ENCODE data around the gene CNPY3.

The CNPY3 gene

DNA sequence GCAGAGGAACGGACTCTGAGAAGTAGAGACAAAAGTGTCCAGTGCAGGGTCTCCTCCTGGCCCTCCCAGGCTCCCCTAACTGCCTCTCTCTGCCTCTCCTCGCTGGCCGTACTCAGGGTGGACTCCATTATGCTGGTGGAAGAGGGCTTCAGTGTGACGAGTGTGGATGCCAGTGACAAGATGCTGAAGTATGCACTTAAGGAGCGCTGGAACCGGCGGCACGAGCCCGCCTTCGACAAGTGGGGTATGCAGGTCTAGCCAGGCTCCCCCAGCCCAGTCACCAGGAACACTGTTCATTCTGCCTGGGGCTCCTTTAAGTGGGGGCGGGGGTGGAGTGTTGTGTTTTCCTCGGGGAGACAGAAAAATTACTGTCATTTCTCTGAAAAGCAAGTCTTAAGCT lies 32.8 kb downstream of the CNPY3 start:
- no peak for DNase-seq

DNA sequence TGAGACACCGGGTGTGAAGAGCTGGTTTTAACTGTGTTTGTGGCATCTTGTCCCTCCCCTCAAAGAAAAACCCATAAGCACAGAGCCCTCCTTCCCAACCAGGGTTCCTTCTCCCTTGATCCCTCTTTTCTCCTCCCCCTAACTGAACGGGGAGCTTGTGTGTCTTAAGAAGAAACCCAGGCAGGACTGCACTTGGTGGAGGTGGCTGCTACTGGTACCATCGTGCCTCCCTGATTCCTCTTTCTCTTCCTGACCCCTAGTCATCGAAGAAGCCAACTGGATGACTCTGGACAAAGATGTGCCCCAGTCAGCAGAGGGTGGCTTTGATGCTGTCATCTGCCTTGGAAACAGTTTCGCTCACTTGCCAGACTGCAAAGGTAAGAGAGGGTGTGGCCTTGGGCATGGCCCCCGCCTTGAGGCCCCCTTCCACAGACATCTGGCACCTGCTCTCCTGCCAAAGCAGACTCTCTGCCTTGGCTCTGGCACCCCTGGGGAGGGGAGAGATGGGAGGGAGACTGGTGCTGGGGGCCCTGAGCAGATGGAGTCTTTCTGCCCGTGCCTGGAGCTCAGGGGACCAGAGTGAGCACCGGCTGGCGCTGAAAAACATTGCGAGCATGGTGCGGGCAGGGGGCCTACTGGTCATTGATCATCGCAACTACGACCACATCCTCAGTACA lies 33.4 kb downstream of the CNPY3 start:
- no peak for DNase-seq

DNA sequence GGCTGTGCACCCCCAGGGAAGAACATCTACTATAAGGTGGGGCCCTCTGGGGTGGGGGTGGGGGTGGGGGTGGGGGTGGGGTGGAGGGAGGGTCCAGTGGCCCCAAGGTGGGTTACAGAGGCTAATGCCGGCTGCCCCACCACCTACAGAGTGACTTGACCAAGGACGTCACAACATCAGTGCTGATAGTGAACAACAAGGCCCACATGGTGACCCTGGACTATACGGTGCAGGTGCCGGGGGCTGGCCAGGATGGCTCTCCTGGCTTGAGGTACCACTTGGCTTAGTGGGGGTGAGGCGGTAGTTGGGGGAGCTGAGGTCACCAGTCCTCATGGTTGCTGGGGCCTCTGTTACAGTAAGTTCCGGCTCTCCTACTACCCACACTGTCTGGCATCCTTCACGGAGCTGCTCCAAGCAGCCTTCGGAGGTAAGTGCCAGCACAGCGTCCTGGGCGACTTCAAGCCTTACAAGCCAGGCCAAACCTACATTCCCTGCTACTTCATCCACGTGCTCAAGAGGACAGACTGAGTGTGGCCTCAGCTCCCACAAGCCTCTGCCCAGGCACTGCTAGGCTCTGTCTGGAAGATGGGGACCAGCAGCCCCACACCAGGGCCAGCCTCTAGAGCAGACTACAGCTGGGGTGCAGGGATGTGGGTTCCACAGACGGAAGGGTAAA lies 34.0 kb downstream of the CNPY3 start:
- DNase-seq = no peak

DNA sequence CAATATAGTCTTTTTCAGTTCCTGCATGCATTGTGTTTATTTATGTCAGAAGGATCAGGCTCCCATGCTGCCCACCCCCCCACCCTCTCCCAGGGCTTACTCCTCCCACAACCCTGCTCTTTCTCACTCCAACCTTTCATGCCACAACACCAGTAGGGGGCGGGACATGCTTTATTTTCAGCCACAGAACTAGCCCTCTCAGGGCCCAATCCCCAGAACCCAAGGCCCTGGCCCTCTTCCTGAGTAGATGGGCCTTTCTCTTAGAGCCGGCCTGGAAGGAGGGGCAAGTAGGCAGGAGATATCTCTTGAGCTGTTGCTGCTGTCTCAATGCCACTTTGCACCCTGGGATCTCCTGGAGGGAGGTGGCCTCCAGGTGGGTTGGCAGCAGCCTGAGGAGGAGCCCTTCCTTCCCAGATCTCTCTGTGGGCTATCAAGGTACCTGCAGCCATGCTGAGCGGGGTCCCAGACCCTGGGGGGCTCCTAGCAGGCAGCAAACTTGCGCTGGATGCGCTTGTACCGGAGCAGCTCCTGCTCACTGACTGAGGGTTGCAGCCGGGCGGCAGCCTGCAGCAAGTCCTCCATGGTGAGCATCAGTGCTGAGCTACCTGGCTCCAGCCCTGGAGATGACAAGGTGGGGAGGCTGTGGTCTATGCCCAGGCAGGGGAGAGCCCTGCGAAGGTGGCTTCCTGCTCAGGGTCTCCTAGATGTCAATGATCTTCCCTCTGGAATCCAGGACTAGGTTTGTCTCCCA lies 34.8 kb downstream of the CNPY3 start:
- no peak for DNase-seq

DNA sequence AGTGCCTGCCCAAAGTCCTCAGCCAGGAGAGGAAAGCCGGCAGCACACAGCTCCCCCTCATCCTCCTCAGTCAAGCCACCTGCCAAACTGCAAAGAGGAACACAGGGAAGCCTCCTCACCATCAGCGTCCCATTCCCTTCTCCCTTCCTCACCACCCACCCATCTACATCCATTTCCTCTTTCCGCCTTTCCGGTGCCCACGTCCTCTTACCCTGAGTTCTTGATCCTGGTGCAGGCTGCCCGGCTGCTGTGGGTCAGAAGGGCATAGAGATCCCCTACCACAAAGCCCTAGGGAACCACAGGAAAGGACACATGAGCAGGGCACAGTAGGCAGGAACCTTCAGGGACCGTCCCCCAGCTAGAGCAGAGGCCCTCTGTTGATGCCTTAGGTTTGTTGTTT lies 37.3 kb downstream of the CNPY3 start:
- DNase-seq = no peak

DNA sequence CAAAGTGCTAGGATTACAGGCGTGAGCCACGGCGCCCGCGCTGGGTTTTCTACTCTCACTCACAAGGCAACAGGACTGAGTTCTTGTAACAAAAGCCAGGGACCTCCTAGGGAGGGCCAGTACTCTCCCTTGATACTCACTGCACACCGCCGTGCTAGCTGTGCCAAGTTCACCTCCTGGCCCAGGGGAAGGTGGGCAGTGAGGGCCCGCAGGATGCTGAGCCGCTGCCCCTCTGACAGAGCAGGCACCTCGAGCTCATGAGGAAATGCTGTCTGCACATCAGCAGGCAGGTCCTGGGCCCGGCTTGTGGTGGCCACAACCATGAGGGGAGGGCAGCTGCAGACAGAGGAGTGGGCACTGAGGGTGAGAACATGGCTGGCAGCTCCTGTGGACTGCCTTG lies 37.9 kb downstream of the CNPY3 start:
- no peak for DNase-seq

DNA sequence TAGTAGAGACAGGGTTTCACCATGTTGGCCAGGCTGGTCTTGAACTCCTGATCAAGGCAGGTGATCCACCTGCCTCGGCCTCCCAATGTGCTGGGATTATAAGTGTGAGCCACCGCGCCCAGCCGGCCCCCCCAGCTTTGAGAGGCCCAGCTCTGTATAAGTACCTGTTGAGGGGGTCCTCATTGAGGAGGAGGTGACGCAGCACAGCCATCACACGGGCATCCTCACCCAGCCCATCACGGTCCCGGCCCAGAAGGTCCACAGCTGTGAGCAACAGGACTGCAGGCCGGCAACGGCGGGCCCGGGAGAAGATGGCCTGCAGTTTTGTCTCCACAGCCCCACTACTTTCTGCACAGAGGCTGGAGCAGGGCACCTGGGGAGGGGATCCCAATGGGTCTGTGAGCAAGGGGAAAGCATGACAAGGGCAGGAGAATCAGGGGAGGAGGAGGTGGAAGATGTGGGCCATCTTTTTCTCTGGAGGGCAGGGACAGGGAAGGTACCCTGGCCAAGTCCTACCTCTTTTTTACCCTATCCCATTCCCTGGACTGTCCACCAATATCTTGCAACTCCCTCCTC lies 38.9 kb downstream of the CNPY3 start:
- DNase-seq = no peak

DNA sequence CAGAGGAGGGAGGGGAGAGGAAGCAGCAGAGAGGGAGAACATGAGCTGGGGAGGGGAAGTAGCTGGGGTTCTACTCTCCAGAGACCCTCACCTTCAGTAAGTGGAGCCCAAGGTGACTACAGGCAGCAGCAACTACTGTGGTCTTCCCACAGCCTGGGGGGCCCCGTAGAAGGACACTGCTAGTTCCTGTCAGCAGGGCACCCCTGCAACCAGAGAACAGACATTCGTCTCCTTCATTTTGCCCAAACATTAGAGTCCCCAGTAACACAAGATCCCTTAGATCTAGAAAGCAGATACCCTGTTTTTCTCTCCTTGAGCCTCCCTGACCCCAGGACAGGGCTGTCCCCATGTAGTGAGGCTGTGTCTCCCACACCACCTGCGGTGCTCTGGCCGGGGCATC lies 39.5 kb downstream of the CNPY3 start:
- no peak for DNase-seq

DNA sequence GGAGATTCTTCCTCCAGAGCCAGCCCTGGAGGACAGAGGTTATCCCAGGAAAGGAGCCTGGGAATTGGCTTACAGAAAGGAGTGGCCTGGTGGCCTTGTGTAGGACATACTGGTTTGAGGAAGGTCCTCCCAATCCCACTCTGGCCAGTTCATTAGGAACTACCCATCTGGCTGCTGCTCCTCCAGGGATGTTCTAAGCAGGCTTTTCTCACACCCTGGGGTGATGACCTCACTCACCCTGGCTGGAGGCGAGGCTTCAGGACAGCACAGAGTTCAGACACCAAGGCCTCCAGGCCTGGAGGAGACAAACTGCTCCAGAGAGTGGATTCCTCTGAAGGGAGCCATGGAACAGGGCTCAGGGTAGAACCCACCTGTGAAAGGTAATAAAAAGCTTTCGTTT lies 40.2 kb downstream of the CNPY3 start:
- DNase-seq = no peak

DNA sequence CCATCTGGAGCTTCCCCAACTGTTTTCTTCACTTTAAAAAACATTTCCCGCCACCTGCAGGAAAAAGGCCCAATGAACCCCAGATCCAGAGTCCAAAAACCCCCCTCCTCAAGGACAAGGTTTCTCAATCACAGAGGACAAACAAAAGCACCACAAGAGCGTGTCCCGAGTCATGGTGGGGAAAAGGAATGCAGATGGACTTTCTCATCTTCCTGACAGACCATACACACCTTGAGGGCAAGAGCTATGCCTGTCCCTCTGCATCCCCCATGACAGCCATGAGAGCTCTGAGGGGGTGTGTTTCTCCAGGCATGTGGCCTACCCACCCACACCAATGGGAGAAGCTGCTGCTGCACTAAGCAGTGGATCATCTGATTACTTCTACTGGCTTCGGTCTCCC lies 40.7 kb downstream of the CNPY3 start:
- DNase-seq = no peak

DNA sequence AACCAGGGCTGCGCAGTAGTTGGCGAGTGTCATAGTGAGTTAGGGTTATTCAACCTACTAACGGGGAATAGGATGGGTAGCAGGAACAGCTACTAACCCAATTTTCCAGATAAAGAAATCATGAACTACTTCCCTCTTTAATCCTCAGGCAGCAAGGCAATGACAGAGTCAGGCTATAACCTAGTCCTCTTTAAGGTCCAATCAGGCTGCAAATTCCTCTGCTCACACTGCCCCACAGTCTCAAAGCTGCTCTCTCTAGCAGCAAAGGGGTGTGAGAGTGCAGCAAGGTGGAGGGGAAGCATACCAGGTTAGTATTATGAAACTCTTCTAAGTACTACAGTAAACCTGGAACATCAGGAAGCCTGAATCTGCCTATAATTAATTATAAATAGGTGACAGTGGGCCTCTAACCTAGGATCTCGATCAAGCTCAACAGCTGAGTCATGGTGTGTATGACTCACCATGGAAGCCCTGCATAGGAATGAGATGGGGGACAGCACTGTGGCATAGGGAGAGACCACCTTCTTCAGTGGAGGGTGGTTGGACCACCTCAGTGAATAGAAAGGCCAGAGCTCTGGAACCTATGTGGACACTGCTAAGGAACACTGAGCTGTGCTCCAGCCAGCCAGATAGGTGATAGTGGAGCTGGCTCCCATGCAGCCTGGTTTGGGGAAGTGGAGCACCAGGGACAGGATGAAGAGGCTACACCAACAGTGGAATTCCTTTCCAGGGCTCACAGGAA lies 41.8 kb downstream of the CNPY3 start:
- no peak for DNase-seq

DNA sequence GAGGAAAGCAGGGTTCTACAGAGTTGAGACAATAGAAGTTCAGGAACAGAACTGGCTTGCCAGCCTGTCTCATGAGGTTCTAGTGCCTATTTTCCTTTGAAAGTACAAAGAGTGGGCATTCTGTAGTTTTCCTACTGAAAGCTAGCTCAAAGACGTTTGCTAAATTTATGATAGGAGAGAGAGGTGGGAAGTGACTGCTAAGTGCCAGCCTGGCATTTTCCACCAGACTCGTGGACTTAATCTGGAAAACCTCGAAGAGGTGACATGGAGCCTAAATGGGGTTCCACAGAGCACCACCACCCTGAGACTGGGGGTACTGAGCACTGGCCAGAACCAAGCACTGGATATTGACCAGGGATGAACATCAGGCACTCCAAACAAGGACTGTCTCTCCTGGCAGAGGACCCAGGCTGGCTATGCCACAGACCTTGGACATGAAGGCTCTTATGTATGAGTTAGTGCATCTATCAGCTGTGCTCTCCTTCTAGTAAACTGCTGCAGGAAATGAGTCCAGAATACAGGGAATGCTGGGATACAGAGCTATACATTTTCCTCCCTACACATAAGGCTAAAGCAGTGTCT lies 42.6 kb downstream of the CNPY3 start:
- DNase-seq = no peak

DNA sequence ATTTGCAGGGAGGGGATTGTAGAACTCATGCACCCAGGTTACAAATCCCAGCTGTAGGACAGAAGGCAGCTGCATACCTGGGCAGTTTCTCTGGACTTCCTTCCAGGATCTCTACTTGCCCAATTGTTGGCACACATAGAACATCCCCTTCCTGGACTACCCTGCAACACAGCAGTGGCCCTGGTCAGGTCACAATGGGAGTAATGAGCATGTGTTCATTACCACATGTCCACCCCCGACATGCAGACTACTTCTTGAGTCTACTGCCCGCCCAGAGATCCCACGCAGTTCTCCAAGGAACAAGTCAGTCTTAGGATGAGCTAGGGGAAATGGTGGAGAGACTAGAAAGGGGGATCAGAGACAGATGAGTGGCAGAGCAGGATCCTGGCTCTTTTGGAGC lies 44.6 kb downstream of the CNPY3 start:
- no peak for DNase-seq

DNA sequence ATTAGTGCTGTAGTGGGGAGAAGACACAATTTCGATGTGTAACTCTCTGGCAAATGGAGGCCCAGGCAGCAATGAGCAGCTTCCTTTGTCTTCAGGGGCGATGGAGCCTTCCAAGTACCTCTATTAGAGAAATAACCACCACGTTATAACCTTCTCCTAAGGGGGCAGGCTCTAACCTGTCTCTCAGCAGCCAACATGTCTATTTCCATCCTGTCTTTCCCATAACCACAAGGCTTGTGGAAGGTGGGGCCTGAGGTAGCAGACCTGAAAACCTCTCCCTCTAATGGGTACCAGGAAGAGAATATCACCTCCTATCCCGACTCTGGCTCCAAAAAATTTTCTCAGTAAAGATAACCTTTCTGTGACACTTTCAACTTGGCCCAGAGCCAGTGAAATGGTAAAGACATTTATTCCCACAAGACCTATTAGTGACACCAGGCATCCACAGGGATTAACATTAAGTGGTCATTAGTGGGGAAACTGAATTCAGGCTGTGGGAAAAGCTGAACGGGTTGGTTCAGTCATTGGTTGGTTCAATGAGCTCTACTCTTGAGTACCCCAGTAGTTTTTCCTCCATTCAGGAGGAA lies 45.7 kb downstream of the CNPY3 start:
- no peak for DNase-seq

DNA sequence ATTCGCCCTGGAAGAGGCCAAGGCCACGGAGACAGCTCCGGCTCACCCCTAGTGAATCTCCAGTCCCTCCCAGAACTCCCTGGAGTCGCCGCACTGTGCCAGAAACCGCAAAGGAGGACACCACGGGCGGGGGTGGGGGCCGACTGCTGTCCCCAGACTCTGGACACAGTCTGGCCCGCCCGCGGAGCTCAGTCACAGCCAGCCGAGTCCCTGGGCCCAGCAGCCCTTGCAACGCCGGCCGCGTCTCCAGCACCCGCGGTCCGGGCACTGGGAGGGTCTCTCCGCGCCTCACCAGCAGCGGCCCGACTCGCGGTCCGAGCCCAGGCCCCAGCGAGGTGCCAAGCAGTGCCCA lies 49.2 kb downstream of the CNPY3 start:
- peak; percentile 68 for DNase-seq

DNA sequence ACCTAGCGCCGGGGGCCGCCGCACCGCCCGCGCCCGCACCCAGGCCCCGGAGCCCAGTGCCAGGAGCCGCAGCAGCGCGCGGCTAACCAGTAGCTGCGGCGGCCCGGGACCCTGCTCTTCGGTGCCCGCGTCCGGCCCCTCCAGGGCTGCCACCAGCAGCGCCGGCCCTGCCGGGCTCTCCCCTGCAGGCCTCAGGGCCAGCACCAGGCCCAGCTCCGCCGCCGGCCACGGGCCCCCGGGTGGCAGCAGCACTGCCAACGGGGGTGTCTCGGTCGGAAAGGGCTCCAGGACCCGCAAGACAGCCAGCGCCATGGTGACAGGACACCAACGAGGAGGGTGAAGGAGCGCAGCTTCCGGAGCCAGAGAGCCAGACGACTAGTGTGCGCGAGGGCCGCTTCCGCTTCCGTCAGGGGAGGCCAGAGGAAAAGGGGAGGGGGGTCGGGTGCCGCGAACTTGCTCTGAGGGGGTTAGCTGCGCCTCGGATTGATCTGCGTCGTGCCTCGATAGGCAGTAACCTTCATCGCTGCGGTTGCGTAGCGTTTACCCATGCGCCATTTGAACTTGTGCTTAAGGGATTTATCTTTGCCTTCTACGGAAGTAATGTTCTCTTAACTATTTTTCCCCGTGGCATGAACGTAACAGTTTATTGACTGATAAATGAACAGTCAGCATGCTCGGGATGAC lies 49.7 kb downstream of the CNPY3 start, which contains the start of gene PEX6:
Gene PEX6 (minus strand): TSS at position 343 of the 684 bp plus-strand sequence. CDS start 31 bp downstream, at position 312.
- DNase-seq = peak; percentile 96

DNA sequence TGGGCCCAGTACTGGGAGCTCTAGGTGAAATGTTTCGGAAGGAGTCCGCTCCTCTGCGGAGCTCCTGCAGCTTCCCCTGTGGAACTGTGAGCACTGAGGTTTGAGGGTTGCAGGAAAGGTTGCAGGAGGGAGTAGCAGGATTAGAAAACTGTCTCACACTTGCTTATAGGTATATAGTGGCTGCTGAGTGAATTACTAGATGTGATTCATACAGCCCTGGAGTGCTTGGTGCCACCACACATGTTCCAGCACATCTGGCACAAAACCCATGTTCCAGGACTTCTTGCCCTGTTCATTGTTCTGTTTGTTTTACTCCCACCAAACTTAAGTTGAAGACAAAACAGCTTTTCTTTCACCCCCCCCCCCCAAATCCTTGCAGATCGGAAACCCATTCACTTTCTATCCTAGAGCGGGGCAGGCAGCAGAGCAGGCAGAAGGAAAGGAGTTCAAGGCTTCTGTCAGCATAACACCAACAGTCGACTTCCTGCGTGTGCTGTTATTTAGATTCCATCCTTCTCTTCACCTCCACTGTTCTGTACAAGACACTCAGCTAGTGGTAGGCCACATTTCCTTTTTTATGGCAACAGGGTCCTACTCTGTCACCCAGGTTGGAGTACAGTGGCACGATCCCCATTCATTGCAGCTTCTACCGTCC lies 50.4 kb downstream of the CNPY3 start:
- DNase-seq = no peak

DNA sequence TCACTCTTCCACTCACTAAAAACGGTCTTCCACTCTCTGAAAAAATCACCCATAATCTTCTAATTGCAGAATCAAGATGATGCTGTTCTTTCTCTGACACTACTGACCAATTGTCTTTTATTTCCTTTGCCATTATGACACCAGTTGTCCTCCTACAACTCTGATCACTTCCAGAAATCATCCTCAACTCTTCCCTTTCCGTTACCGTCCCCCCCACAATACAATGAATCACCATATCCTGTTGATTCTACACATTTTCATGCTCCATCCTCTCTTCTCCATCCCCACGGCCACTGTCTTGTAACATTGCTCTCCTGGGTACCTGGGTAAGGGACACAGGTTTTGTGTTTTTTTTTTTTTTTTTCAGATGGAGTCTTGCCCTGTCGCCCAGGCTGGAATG lies 52.6 kb downstream of the CNPY3 start:
- DNase-seq = no peak

DNA sequence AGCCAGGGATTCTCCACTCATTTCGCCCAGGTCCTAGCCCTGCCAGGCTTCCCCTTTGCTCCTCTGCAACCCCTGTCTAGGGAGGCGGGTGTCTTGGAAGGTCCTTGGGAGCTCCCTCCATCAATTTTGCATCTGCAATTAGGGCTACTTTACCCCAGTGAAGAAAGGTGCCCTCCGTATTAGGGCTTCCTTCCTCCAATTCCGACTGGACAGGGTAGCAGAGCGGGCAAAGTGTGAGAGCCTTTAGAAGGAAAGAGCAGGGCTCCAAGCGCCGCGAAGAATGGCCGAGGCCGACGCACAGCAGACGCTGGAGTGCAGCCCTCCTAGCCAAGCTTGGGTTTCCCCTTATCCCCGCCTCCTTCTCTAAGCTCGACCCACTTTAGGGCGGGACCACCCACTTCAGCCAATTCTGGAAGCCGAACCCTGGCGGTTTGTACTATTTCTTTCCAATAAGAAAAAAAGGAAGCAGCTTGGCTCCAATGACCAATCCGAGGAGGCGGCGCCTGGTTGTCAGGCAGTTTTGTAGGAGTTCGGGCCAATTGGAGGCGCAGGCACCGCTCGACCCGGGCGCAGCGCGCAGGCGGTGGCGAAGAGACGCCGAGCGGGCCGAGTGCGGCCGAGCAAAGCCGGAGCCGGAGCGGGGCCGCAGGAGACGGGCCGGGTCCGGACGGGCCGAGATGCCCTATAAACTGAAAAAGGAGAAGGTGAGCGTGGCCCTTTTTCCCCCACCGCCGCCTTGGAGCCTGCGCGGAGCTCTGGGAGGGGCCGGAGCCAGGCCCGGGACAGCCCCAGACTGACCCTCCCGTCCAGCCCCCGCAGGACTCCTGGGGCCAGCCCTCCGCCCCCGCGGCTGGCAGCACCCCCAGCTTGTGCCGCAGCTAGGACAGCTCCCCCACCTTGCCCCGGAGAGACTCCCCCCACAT lies 55.0 kb downstream of the CNPY3 start, which contains the start of gene PPP2R5D:
Gene PPP2R5D (plus strand): TSS at position 570 of the 923 bp plus-strand sequence. CDS start 108 bp downstream, at position 678.
- DNase-seq = peak; percentile 97

Measured in activated CD8-positive, alpha-beta memory T cell treated with anti-CD3 and anti-CD28 coated beads for 24 hours (primary cell).